IPS-18c (cell line): Measurements from ENCODE around the gene SRGAP2.
A peak's percentile ranks its signal among the peaks of the same experiment; 100 is the strongest.
"Not testable (repeated sequence)": the region's sequence is repeated elsewhere in the genome, so short reads cannot be mapped to it uniquely, and the experiment has no call there.

Experiments
- H3K4me3 ChIP-seq: 2 replicates; pipeline ENCODE4 v1.7.0; 2013; ENCODE audit warnings: low read depth, mild to moderate bottlenecking, low read length, moderate library complexity; ENCODE audit not compliant: insufficient read depth
- H3K9me3 ChIP-seq: one replicate; pipeline ENCODE4 v1.6.1; 2013; ENCODE audit warnings: mild to moderate bottlenecking, low read length, moderate library complexity; ENCODE audit not compliant: control insufficient read depth, insufficient read depth

SRGAP2 gene

GRCh38 chr1:206202789-206203363 is 465 bp upstream of the SRGAP2 start, which contains the start of gene FAM72A:
TSS of gene FAM72A (minus strand) at chr1:206202839. CDS start at chr1:206202025, 814 bp downstream.
- H3K4me3 ChIP-seq: peak within 1 kb of the TSS; percentile 31; the same call in 1 of the 2 replicates
- H3K9me3 ChIP-seq: not testable (repeated sequence)

GRCh38 chr1:206204159-206204511 is 794 bp downstream of the SRGAP2 start:
- H3K4me3 ChIP-seq, H3K9me3 ChIP-seq: not testable (repeated sequence)

GRCh38 chr1:206204871-206205270 is 1.5 kb downstream of the SRGAP2 start:
- H3K4me3 ChIP-seq: peak overlapping the region; percentile 34; the same call in 1 of the 2 replicates
- not testable (repeated sequence) for H3K9me3 ChIP-seq

- H3K9me3 ChIP-seq, H3K4me3 ChIP-seq: not testable (repeated sequence)
Measured at GRCh38 chr1:206205569-206205968, 2.2 kb downstream of the SRGAP2 start.

GRCh38 chr1:206210802-206211201 is 7.5 kb downstream of the SRGAP2 start:
- not testable (repeated sequence) for H3K9me3 ChIP-seq, H3K4me3 ChIP-seq

GRCh38 chr1:206215600-206216392 is 12.5 kb downstream of the SRGAP2 start:
- H3K4me3 ChIP-seq, H3K9me3 ChIP-seq: not testable (repeated sequence)

GRCh38 chr1:206218285-206218684 is 14.9 kb downstream of the SRGAP2 start:
- H3K4me3 ChIP-seq, H3K9me3 ChIP-seq: not testable (repeated sequence)

- not testable (repeated sequence) for H3K4me3 ChIP-seq, H3K9me3 ChIP-seq
Measured at GRCh38 chr1:206218765-206219164, 15.4 kb downstream of the SRGAP2 start.

GRCh38 chr1:206219514-206220331 is 16.4 kb downstream of the SRGAP2 start:
- not testable (repeated sequence) for H3K4me3 ChIP-seq, H3K9me3 ChIP-seq

GRCh38 chr1:206220332-206221000 is 17.1 kb downstream of the SRGAP2 start:
- H3K9me3 ChIP-seq, H3K4me3 ChIP-seq: not testable (repeated sequence)

- not testable (repeated sequence) for H3K9me3 ChIP-seq, H3K4me3 ChIP-seq
Measured at GRCh38 chr1:206221585-206221984, 18.2 kb downstream of the SRGAP2 start.

- H3K4me3 ChIP-seq, H3K9me3 ChIP-seq: not testable (repeated sequence)
Measured at GRCh38 chr1:206224190-206224776, 20.9 kb downstream of the SRGAP2 start.

GRCh38 chr1:206225386-206225785 is 22.0 kb downstream of the SRGAP2 start:
- H3K9me3 ChIP-seq, H3K4me3 ChIP-seq: not testable (repeated sequence)

- not testable (repeated sequence) for H3K9me3 ChIP-seq, H3K4me3 ChIP-seq
Measured at GRCh38 chr1:206226886-206227285, 23.5 kb downstream of the SRGAP2 start.

GRCh38 chr1:206229286-206229685 is 25.9 kb downstream of the SRGAP2 start:
- not testable (repeated sequence) for H3K4me3 ChIP-seq

GRCh38 chr1:206231989-206232388 is 28.6 kb downstream of the SRGAP2 start:
- H3K4me3 ChIP-seq: not testable (repeated sequence)

More at GRCh38 chr1:206229286-206229685, 25.9 kb downstream of the SRGAP2 start:
- not testable (repeated sequence) for H3K9me3 ChIP-seq

GRCh38 chr1:206232970-206233645 is 29.8 kb downstream of the SRGAP2 start:
- H3K4me3 ChIP-seq, H3K9me3 ChIP-seq: not testable (repeated sequence)

More at GRCh38 chr1:206231989-206232388, 28.6 kb downstream of the SRGAP2 start:
- H3K9me3 ChIP-seq: not testable (repeated sequence)
